K562 (cell line): ENCODE results near the gene NPAS1. TPM values are rescaled to one million over a fixed set of nuclear protein-coding genes. Genes with fewer than 3 reads are reported as not detected.

Experiments
- ATAC-seq: fragments of 200-7000 bp; cut with Tn5 transposase; 3 replicates; pipeline ENCODE4 v1.9.1; 2020; ENCODE audit warnings: moderate library complexity
- BruUV-seq: library from RNA; stranded (reverse); fragments of 400-500 nt; replicated peaks from 2 replicates; lab custom pipeline; 2021; lab: Mats Ljungman, UMichigan
- CTCF ChIA-PET: fragments of 300-600 bp; formaldehyde crosslinking; extraction: SDS; loops from one replicate; lab custom pipeline; 2021; ENCODE audit warnings: low intra/inter-chr PET ratio; lab: Yijun Ruan, JAX
- POLR2A ChIA-PET: fragments of 300-600, 350-650 bp; sonication (Branson Sonifier 250); formaldehyde crosslinking; extraction: SDS; loops from one replicate; lab custom pipeline; 2021; ENCODE audit warnings: antibody characterized with exemption, inconsistent platforms; lab: Yijun Ruan, JAX
- DNase-seq, 4 experiments: peaks; one replicate each; pipeline versions ENCODE4 v3.0.0 to v3.0.0-alpha.2; 2011 to 2018; ENCODE audit warnings: low spot score in 3 of 4, mixed read lengths in 3 of 4; ENCODE audit errors: extremely low read depth in 1 of 4
- FAIRE-seq: peaks from 2 replicates; lab custom pipeline; 2011; peaks lifted over from hg19 to GRCh38; lab: Jason Lieb, UNC
- H2AFZ ChIP-seq: 2 replicates; pipeline ENCODE4 v1.6.0; 2011; ENCODE audit warnings: low read depth, low read length, control low read depth, inconsistent platforms
- H3K27ac ChIP-seq: fragments of 200-600 bp; 3 replicates; pipeline ENCODE4 v1.8.0; 2011; ENCODE audit warnings: low read depth, mild to moderate bottlenecking, control low read depth, inconsistent platforms, low read length, moderate library complexity, mixed read lengths; ENCODE audit errors: extremely low read depth
- H3K27me3 ChIP-seq, 2 experiments: fragments of 300-600 bp in 1 of 2; 2 replicates in 1 of 2; 3 replicates in 1 of 2; pipeline versions ENCODE4 v1.6.0 to v1.8.0; 2011; ENCODE audit warnings: inconsistent platforms in 2 of 2, low read length in 2 of 2, mild to moderate bottlenecking in 1 of 2, mixed read lengths in 1 of 2, moderate library complexity in 1 of 2; ENCODE audit not compliant: control insufficient read depth in 2 of 2, insufficient read depth in 2 of 2
- H3K36me3 ChIP-seq: fragments of 300-600 bp; 3 replicates; pipeline ENCODE4 v1.8.0; 2011; ENCODE audit warnings: mild to moderate bottlenecking, low read length, inconsistent platforms; ENCODE audit not compliant: control insufficient read depth, insufficient read depth
- H3K4me1 ChIP-seq, 2 experiments: fragments of 200-600 bp in 1 of 2; replicated peaks in 1 of 2; 2 replicates in 1 of 2; 3 replicates in 1 of 2; pipeline versions ENCODE4 v1.5.1 to v1.8.0; 2011; ENCODE audit warnings: inconsistent platforms in 2 of 2, low read length in 2 of 2, mild to moderate bottlenecking in 1 of 2, mixed read lengths in 1 of 2, moderate library complexity in 1 of 2; ENCODE audit not compliant: control insufficient read depth in 2 of 2, insufficient read depth in 2 of 2
- H3K4me2 ChIP-seq: 2 replicates; pipeline ENCODE4 v1.6.1; 2011; ENCODE audit warnings: low read length, control low read depth, inconsistent platforms, mixed read lengths; ENCODE audit not compliant: insufficient read depth
- H3K4me3 ChIP-seq: fragments of 200-600 bp; sonication (generic), shearing (Covaris generic); 2 replicates; pipeline ENCODE4 v1.5.1; 2016; ENCODE audit warnings: control low read depth, inconsistent platforms
- H3K79me2 ChIP-seq: fragments of 200-600 bp; 3 replicates; pipeline ENCODE4 v1.8.0; 2011; ENCODE audit warnings: low read length, inconsistent platforms; ENCODE audit not compliant: control insufficient read depth, insufficient read depth
- H3K9ac ChIP-seq, 2 experiments: 2 replicates each; pipeline versions ENCODE4 v1.6.0 to v1.6.1; 2011; ENCODE audit warnings: low read depth in 2 of 2, low read length in 2 of 2, control low read depth in 1 of 2, inconsistent platforms in 1 of 2, mild to moderate bottlenecking in 1 of 2, mixed read lengths in 1 of 2; ENCODE audit not compliant: insufficient read depth in 1 of 2
- H3K9me1 ChIP-seq: one replicate; pipeline ENCODE4 v1.6.0; 2011; ENCODE audit warnings: inconsistent platforms, mild to moderate bottlenecking, low read length, moderate library complexity; ENCODE audit not compliant: control insufficient read depth, insufficient read depth
- H3K9me3 ChIP-seq: replicated peaks from 2 replicates; pipeline ENCODE4 v1.5.1; 2011; ENCODE audit warnings: low read depth, low read length, inconsistent platforms; ENCODE audit not compliant: control insufficient read depth, insufficient read depth
- H4K20me1 ChIP-seq: replicated peaks from 2 replicates; pipeline ENCODE4 v1.6.1; 2011; ENCODE audit warnings: low read length, inconsistent platforms, mixed read lengths; ENCODE audit not compliant: control insufficient read depth, insufficient read depth
- BHLHE40 ChIP-seq: IDR thresholded peaks from 2 replicates; pipeline ENCODE4 v1.6.1; 2011; ENCODE audit warnings: low read length, improper control_type of control experiment
- NR2F6 ChIP-seq: fragments of 450-650 bp; formaldehyde crosslinking; IDR thresholded peaks from 2 replicates; pipeline ENCODE4 v1.4.0; 2020; ENCODE audit warnings: mild to moderate bottlenecking
- PURB ChIP-seq: sonication (generic); formaldehyde crosslinking; IDR thresholded peaks from 2 replicates; pipeline ENCODE4 v1.9.0; 2021; ENCODE audit warnings: low read depth, mild to moderate bottlenecking, missing genetic modification reagents
- SMARCA4 ChIP-seq: fragments of 450-650 bp; IDR thresholded peaks from 2 replicates; pipeline ENCODE4 v1.6.1; 2016
- ZNF324 ChIP-seq: fragments of 250-450 bp; sonication (Bioruptor Pico); IDR thresholded peaks from 2 replicates; pipeline ENCODE4 v1.4.0; 2020; ENCODE audit warnings: mild to moderate bottlenecking
- WGBS: fragments of 100-300 bp; shearing (Covaris generic); methylation state at CpG from one replicate; pipeline ENCODE4 v1.1.6; 2016; ENCODE audit warnings: low coverage, mixed read lengths; ENCODE audit not compliant: insufficient coverage; ENCODE audit errors: missing lambda C conversion rate; 5-methylcytosine and 5-hydroxymethylcytosine counted together
- in situ Hi-C: fragments of 300-500 bp; cut with MboI; formaldehyde crosslinking; loops from 4 replicates; pipeline ENCODE4 v1.15.0; 2018; ENCODE audit warnings: inconsistent platforms, mixed read lengths
- intact Hi-C: fragments of 100-400 bp; cut with micrococcal nuclease; formaldehyde crosslinking; loops from 2 replicates; pipeline ENCODE4 v1.14.2; 2022
- polyA plus RNA-seq, 8 experiments: library from polyadenylated mRNA; depleted of rRNA in 4 of 8; stranded (reverse) in 5 of 8; unstranded in 3 of 8; fragments of >200 nt; fragmentation: Nextera tagmentation in 2 of 8; fragmentation: Illumina TruSeq in 1 of 8; extraction: Ambion mirVana in 2 of 8; extraction: Trizol in 1 of 8; gene quantifications; 2 replicates each; pipeline versions ENCODE4 v1.2.1 to v1.2.3, GENCODE V29; 2011 to 2014; ENCODE audit warnings: inconsistent platforms in 1 of 8, missing spikeins in 1 of 8
- total RNA-seq, 7 experiments: library from RNA; depleted of rRNA in 6 of 7; stranded (reverse); fragments of >200 nt in 6 of 7; fragmentation: Illumina TruSeq in 2 of 7; extraction: Trizol in 2 of 7; gene quantifications; 2 replicates each; pipeline versions ENCODE4 v1.2.1 to v1.2.3, GENCODE V29; 2011 to 2021; ENCODE audit warnings: low replicate concordance in 1 of 7
- TF ChIP-seq, protein P1 (sequence below): fragments of 450-650 bp; formaldehyde crosslinking; IDR thresholded peaks from 2 replicates; pipeline ENCODE4 v1.4.0; 2020; ENCODE audit warnings: mild to moderate bottlenecking, moderate library complexity
- TF ChIP-seq, protein P2 (sequence below): sonication (generic); formaldehyde crosslinking; IDR thresholded peaks from 2 replicates; pipeline ENCODE4 v1.8.0; 2022; ENCODE audit warnings: mild to moderate bottlenecking, low read depth, missing genetic modification reagents

Gene NPAS1
- total and polyA plus RNA-seq, 9 of the 15 experiments (the other 6 are each of a cell fraction or from before 2014, with no cell fraction given): 0.58 to 5.3 (median 2.0) TPM; not detected in 2

DNA sequence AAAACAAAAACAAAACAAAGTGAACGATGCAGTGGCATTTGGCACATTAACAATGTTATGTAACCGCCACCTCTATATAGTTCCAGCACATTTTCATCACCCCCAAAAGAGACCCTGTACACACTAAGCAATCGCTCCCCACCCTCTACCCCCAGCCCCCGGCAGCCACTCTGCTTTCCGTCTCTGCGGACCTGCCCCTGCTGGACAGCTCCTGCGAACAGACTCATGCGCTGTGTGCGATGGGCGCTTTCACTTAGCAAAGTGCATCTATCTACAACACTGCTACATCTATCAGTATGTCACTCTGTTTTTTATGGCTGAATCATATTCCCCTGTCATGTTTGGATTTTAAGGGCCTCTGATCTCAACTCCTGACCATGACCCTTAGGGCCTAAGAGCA, 53.9 kb downstream of the NPAS1 start:
- peaks cover 94% of the 10 kb centered on the region; the same call in 2 of the 3 replicates for H3K36me3 ChIP-seq
- in situ Hi-C loops (no loop called here), intact Hi-C loops (no loop called here)
- no peak for ATAC-seq
- H3K9me3 ChIP-seq: no peaks in the 10 kb centered on the region
- peaks cover 0 to 16% of the 10 kb centered on the region in 2 experiments; a peak in 1 of 5 replicates for H3K4me1 ChIP-seq
- no peak overlapping the region for H3K4me2 ChIP-seq
- WGBS: 93% methylated on average over 10 of the region's 10 CpGs
- POLR2A ChIA-PET: interaction anchor here (1.1 kb wide), 1 partner anchor 33 kb away, joined by 3 read pairs; no protein-coding TSS in a partner anchor
- no peak overlapping the region for H3K27ac ChIP-seq
- H3K9me1 ChIP-seq: no peaks in the 10 kb centered on the region
- H2AFZ ChIP-seq: no peak overlapping the region
- no peaks in the 10 kb centered on the region; the same call in 2 of the 3 replicates for H3K79me2 ChIP-seq
- no TSS peak for BruUV-seq
- H3K27me3 ChIP-seq: no peaks in the 10 kb centered on the region
- no peak for FAIRE-seq
- no peak for DNase-seq
- CTCF ChIA-PET: no interaction called here
- H3K4me3 ChIP-seq: no peak overlapping the region
- no peak overlapping the region for H3K9ac ChIP-seq
- no peaks in the 10 kb centered on the region for H4K20me1 ChIP-seq
- TF ChIP-seq ZNF324 (CRISPR knock-in tag) (no peak), SMARCA4 (no peak), NR2F6 (CRISPR knock-in tag) (no peak), BHLHE40 (no peak), PURB (CRISPR knock-in tag) (no peak)
- TF ChIP-seq, protein P1, sequence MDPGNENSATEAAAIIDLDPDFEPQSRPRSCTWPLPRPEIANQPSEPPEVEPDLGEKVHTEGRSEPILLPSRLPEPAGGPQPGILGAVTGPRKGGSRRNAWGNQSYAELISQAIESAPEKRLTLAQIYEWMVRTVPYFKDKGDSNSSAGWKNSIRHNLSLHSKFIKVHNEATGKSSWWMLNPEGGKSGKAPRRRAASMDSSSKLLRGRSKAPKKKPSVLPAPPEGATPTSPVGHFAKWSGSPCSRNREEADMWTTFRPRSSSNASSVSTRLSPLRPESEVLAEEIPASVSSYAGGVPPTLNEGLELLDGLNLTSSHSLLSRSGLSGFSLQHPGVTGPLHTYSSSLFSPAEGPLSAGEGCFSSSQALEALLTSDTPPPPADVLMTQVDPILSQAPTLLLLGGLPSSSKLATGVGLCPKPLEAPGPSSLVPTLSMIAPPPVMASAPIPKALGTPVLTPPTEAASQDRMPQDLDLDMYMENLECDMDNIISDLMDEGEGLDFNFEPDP (CRISPR knock-in tag): no peak
- TF ChIP-seq, protein P2, sequence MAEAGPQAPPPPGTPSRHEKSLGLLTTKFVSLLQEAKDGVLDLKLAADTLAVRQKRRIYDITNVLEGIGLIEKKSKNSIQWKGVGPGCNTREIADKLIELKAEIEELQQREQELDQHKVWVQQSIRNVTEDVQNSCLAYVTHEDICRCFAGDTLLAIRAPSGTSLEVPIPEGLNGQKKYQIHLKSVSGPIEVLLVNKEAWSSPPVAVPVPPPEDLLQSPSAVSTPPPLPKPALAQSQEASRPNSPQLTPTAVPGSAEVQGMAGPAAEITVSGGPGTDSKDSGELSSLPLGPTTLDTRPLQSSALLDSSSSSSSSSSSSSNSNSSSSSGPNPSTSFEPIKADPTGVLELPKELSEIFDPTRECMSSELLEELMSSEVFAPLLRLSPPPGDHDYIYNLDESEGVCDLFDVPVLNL (CRISPR knock-in tag): no peak
